Measurements from ENCODE around the gene AMZ1. TPM values are rescaled to one million over a fixed set of nuclear protein-coding genes. Genes with fewer than 3 reads are reported as not detected.
A peak's percentile ranks its signal among the peaks of the same experiment; 100 is the strongest.

Gene AMZ1
- total RNA-seq, 1 donor, result 2.5 TPM

DNA sequence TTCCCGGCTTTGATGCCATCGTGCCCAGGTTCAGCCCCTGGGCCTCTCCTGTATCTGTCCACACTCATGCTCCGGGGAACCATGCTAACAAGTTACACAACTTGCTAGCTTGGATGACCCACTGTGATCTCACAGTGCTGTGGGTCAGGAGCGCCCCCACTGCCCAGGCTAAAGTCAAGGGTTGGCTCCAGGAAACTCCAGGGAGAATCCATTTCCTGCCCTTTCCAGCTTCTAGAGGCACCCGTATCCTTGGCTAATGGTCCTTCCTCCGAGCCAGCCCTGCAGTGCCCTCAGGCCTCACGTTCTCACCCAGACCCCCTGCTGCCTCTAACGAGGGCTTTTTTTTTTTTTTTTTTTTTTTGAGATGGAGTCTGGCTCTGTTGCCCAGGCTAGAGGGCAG, 19.5 kb downstream of the AMZ1 start:
- no peak overlapping the region for H3K27ac ChIP-seq (ENCODE audit: low read depth, low read length)
- H3K4me2 ChIP-seq (ENCODE audit: insufficient read depth, low read length), result no peak overlapping the region
- no peaks in the 10 kb centered on the region for H3K4me1 ChIP-seq (ENCODE audit: insufficient read depth, low read length)
- H3K79me2 ChIP-seq (ENCODE audit: insufficient read depth, low read length), result no peaks in the 10 kb centered on the region
- no peaks in the 10 kb centered on the region for H4K20me1 ChIP-seq (ENCODE audit: insufficient read depth, low read length)
- no peaks in the 10 kb centered on the region for H3K27me3 ChIP-seq (ENCODE audit: insufficient read depth, low read length)
- H3K4me3 ChIP-seq (ENCODE audit: insufficient read depth, low read length), result no peak overlapping the region
- H3K9me3 ChIP-seq (ENCODE audit: low read depth, low read length), result no peaks in the 10 kb centered on the region
- H2AFZ ChIP-seq (ENCODE audit: low read length), result no peak overlapping the region
- TF ChIP-seq, protein P1, sequence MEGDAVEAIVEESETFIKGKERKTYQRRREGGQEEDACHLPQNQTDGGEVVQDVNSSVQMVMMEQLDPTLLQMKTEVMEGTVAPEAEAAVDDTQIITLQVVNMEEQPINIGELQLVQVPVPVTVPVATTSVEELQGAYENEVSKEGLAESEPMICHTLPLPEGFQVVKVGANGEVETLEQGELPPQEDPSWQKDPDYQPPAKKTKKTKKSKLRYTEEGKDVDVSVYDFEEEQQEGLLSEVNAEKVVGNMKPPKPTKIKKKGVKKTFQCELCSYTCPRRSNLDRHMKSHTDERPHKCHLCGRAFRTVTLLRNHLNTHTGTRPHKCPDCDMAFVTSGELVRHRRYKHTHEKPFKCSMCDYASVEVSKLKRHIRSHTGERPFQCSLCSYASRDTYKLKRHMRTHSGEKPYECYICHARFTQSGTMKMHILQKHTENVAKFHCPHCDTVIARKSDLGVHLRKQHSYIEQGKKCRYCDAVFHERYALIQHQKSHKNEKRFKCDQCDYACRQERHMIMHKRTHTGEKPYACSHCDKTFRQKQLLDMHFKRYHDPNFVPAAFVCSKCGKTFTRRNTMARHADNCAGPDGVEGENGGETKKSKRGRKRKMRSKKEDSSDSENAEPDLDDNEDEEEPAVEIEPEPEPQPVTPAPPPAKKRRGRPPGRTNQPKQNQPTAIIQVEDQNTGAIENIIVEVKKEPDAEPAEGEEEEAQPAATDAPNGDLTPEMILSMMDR (IDR thresholded peaks at IDR 0.05; ENCODE audit: extremely low read depth, low read depth, low read length), result no peak
- H3K36me3 ChIP-seq (ENCODE audit: insufficient read depth, low read length), result no peaks in the 10 kb centered on the region
- DNase-seq (ENCODE audit: insufficient read length, low spot score, missing footprints), result no peak

DNA sequence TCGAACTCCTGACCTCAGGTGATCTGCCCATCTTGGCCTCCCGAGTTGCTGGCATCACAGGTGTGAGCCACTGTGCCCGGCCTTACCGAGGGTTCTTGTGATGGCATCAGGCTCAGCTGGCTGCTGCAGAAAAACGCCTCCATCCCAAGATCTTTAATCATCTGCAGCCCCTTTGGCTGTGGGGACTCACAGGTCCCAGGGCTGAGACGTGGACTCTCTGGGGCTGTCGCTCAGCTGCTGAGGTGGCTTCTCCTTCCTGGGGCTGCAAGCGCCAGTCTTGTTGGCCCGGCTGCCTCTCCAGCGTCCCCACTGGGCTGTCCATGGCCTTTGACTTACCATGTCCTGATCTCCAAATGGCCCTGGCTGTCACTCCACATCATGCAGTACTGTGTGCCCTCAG, 20.0 kb downstream of the AMZ1 start:
- H3K36me3 ChIP-seq (ENCODE audit: insufficient read depth, low read length), result no peaks in the 10 kb centered on the region
- no peak overlapping the region for H3K4me2 ChIP-seq (ENCODE audit: insufficient read depth, low read length)
- no peak overlapping the region for H3K4me3 ChIP-seq (ENCODE audit: insufficient read depth, low read length)
- H3K27ac ChIP-seq (ENCODE audit: low read depth, low read length), result no peak overlapping the region
- TF ChIP-seq, protein P1 (IDR thresholded peaks at IDR 0.05; ENCODE audit: extremely low read depth, low read depth, low read length), result no peak
- no peaks in the 10 kb centered on the region for H4K20me1 ChIP-seq (ENCODE audit: insufficient read depth, low read length)
- no peak for DNase-seq (ENCODE audit: insufficient read length, low spot score, missing footprints)
- no peaks in the 10 kb centered on the region for H3K9me3 ChIP-seq (ENCODE audit: low read depth, low read length)
- no peaks in the 10 kb centered on the region for H3K27me3 ChIP-seq (ENCODE audit: insufficient read depth, low read length)
- H3K4me1 ChIP-seq (ENCODE audit: insufficient read depth, low read length), result no peaks in the 10 kb centered on the region
- no peaks in the 10 kb centered on the region for H3K79me2 ChIP-seq (ENCODE audit: insufficient read depth, low read length)
- H2AFZ ChIP-seq (ENCODE audit: low read length), result no peak overlapping the region

DNA sequence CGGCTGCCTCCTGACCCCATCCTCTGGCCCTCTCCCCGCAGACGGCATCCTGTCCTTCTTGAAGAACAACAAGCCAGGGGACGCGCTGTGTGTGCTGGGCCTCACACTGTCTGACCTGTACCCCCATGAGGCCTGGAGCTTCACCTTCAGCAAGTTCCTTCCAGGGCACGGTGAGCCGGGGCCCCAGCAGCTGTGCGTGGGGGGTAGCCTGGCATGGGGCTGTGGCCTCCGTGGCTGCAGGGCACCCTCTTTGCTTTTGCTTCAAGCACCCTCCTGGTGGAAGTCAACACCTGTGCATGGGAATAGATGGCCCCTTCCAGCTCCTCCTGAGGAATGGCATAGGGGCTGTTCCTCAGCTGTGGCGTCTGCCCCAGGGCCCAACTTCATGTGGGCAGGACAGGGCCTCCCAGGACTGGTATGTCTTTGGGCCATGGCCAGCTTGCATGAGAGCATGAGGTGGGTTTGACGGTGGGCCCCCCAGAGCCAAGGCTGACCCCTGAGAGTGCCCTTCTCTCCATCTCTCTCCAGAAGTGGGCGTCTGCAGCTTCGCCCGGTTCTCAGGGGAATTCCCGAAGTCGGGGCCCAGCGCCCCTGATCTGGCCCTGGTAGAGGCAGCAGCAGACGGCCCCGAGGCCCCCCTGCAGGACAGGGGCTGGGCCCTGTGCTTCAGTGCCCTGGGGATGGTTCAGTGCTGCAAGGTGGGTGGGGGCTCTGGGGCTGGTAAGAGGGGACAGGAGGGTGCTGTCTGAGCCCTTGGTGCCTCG, 20.7 kb downstream of the AMZ1 start:
- DNase-seq (ENCODE audit: insufficient read length, low spot score, missing footprints), result no peak
- H3K36me3 ChIP-seq (ENCODE audit: insufficient read depth, low read length), result no peaks in the 10 kb centered on the region
- TF ChIP-seq, protein P1 (IDR thresholded peaks at IDR 0.05; ENCODE audit: extremely low read depth, low read depth, low read length), result no peak

DNA sequence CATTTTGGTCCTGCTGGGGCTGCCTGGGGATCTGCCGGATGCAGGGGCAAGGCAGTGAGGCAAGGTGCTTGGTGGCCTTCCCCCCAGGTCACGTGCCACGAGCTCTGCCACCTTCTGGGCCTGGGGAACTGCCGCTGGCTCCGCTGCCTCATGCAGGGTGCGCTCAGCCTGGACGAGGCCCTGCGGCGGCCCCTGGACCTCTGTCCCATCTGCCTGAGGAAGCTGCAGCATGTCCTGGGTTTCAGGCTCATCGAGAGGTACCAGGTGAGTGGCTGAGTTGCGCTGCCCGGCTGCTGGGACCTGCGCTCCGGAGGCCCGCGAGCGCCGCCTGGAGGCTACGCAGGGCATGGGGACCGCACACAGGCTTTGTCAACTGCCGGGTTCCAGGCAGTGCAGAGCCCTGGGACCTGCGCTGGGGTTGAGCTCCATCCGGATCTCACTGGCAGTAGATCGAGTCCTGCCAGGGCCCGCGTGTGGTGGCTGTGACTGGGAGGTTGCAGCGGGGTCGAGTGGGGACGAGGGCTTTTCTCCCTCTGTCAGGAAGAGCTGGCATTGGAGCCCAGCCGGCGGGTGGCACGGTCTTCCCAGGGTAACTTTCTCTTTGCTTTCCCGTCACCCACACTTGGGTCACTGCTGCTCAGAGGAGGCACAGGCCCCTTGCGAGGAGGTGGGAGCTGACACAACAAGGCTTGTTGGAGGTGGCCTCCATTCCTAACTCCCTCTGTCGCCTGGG, 21.7 kb downstream of the AMZ1 start:
- Histone ChIP-seq H3K27me3 (ENCODE audit: insufficient read depth, low read length) (no peaks in the 10 kb centered on the region), H4K20me1 (ENCODE audit: insufficient read depth, low read length) (no peaks in the 10 kb centered on the region), H3K4me3 (ENCODE audit: insufficient read depth, low read length) (peak overlapping the region; percentile 47), H3K79me2 (ENCODE audit: insufficient read depth, low read length) (no peaks in the 10 kb centered on the region), H2AFZ (ENCODE audit: low read length) (no peak overlapping the region), H3K9me3 (ENCODE audit: low read depth, low read length) (no peaks in the 10 kb centered on the region), H3K27ac (ENCODE audit: low read depth, low read length) (no peak overlapping the region), H3K4me2 (ENCODE audit: insufficient read depth, low read length) (peak overlapping the region; percentile 67), H3K36me3 (ENCODE audit: insufficient read depth, low read length) (no peaks in the 10 kb centered on the region), H3K4me1 (ENCODE audit: insufficient read depth, low read length) (no peaks in the 10 kb centered on the region)
- TF ChIP-seq, protein P1 (IDR thresholded peaks at IDR 0.05; ENCODE audit: extremely low read depth, low read depth, low read length), result peak; percentile 80
- DNase-seq (ENCODE audit: insufficient read length, low spot score, missing footprints), result peak; percentile 97

More for the DNA sequence above, 20.7 kb downstream of the AMZ1 start:
- Histone ChIP-seq H3K9me3 (ENCODE audit: low read depth, low read length) (no peaks in the 10 kb centered on the region), H2AFZ (ENCODE audit: low read length) (no peak overlapping the region), H3K79me2 (ENCODE audit: insufficient read depth, low read length) (no peaks in the 10 kb centered on the region), H3K4me2 (ENCODE audit: insufficient read depth, low read length) (no peak overlapping the region), H3K27ac (ENCODE audit: low read depth, low read length) (no peak overlapping the region), H3K4me1 (ENCODE audit: insufficient read depth, low read length) (no peaks in the 10 kb centered on the region), H4K20me1 (ENCODE audit: insufficient read depth, low read length) (no peaks in the 10 kb centered on the region), H3K4me3 (ENCODE audit: insufficient read depth, low read length) (no peak overlapping the region), H3K27me3 (ENCODE audit: insufficient read depth, low read length) (no peaks in the 10 kb centered on the region)

Measured in osteoblast (primary cell).